A549 (cell line): ENCODE data around the gene TCHP. TPM values are rescaled to one million over a fixed set of nuclear protein-coding genes. Genes with fewer than 3 reads are reported as not detected.

Experiments
- ATAC-seq, 2 experiments: fragments of 200-7000 bp in 1 of 2; fragments of >200 bp in 1 of 2; cut with Nextera tagmentation in 1 of 2; cut with Tn5 transposase in 1 of 2; 3 replicates each; pipeline versions ENCODE4 v1.8.0 to v1.9.1; 2018 to 2020; ENCODE audit warnings: mild to moderate bottlenecking in 1 of 2, moderate library complexity in 1 of 2
- CTCF ChIA-PET: fragments of 300-600 bp; sonication (Branson Sonifier 250); formaldehyde crosslinking; extraction: SDS; loops from one replicate; lab custom pipeline; 2021; ENCODE audit warnings: antibody characterized with exemption, inconsistent platforms; lab: Yijun Ruan, JAX
- POLR2A ChIA-PET: fragments of 350-600 bp; formaldehyde crosslinking; extraction: SDS; loops from one replicate; lab custom pipeline; 2021; ENCODE audit warnings: antibody characterized with exemption, inconsistent platforms; lab: Yijun Ruan, JAX
- DNase-seq, 2 experiments: peaks; one replicate each; pipeline versions ENCODE4 v3.0.0 to v3.0.0-alpha.2; 2011 to 2016; ENCODE audit warnings: low read depth in 1 of 2, low spot score in 1 of 2
- FAIRE-seq: peaks from 2 replicates; lab custom pipeline; 2011; peaks lifted over from hg19 to GRCh38; lab: Jason Lieb, UNC
- H3K27ac ChIP-seq, 2 experiments: fragments of >200 bp; sonication (Bioruptor Twin); formaldehyde crosslinking; 3 replicates each; pipeline ENCODE4 v1.5.1; 2016 to 2017
- H3K4me1 ChIP-seq: fragments of >200 bp; sonication (Bioruptor Twin); formaldehyde crosslinking; 3 replicates; pipeline ENCODE4 v1.6.1; 2016
- H3K4me2 ChIP-seq: fragments of >200 bp; sonication (Bioruptor Twin); formaldehyde crosslinking; 3 replicates; pipeline ENCODE4 v1.6.1; 2016
- H3K4me3 ChIP-seq: fragments of >200 bp; sonication (Bioruptor Twin); formaldehyde crosslinking; 3 replicates; pipeline ENCODE4 v1.5.1; 2016
- H3K9me3 ChIP-seq: fragments of >200 bp; sonication (Bioruptor Twin); formaldehyde crosslinking; 3 replicates; pipeline ENCODE4 v1.6.1; 2016
- BHLHE40 ChIP-seq: IDR thresholded peaks from 2 replicates; pipeline ENCODE4 v1.6.1; 2012; ENCODE audit warnings: low read depth, low read length, inconsistent platforms
- EHMT2 ChIP-seq: fragments of 200-600 bp; sonication (generic); IDR thresholded peaks from 2 replicates; pipeline ENCODE4 v1.6.1; 2016; ENCODE audit warnings: antibody characterized with exemption, low read depth, mild to moderate bottlenecking, moderate library complexity
- FOSB ChIP-seq: fragments of 250-450 bp; sonication (Bioruptor Pico); IDR thresholded peaks from 2 replicates; pipeline ENCODE4 v1.5.0; 2020; ENCODE audit warnings: mild to moderate bottlenecking, moderate library complexity
- FOSL2 ChIP-seq, 2 experiments: fragments of 450-650 bp in 1 of 2; fragments of >200 bp in 1 of 2; sonication (Bioruptor Twin) in 1 of 2; formaldehyde crosslinking; IDR thresholded peaks; 2 replicates each; pipeline versions ENCODE4 v1.5.0 to v1.6.1; 2016 to 2020; ENCODE audit warnings: mild to moderate bottlenecking in 1 of 2, moderate library complexity in 1 of 2
- FOXS1 ChIP-seq: fragments of 250-450 bp; sonication (Bioruptor Pico); IDR thresholded peaks from 2 replicates; pipeline ENCODE4 v1.5.0; 2020; ENCODE audit warnings: mild to moderate bottlenecking, moderate library complexity
- HEYL ChIP-seq: fragments of 250-450 bp; sonication (Bioruptor Pico); IDR thresholded peaks from 2 replicates; pipeline ENCODE4 v1.8.0; 2021; ENCODE audit warnings: mild to moderate bottlenecking, moderate library complexity
- HOXA7 ChIP-seq: fragments of 250-450 bp; sonication (Bioruptor Pico); IDR thresholded peaks from 2 replicates; pipeline ENCODE4 v1.5.0; 2020; ENCODE audit warnings: mild to moderate bottlenecking, moderate library complexity
- KDM5A ChIP-seq: fragments of 200-600 bp; sonication (generic); IDR thresholded peaks from 2 replicates; pipeline ENCODE4 v1.6.1; 2016; ENCODE audit warnings: antibody characterized with exemption, mild to moderate bottlenecking
- MAZ ChIP-seq: fragments of 150-350 bp; IDR thresholded peaks from 2 replicates; pipeline ENCODE4 v1.6.1; 2014; ENCODE audit warnings: antibody characterized with exemption, low read depth, low read length, borderline replicate concordance
- MYC ChIP-seq: IDR thresholded peaks from 2 replicates; pipeline ENCODE4 v1.6.1; 2012; ENCODE audit warnings: mild to moderate bottlenecking, inconsistent platforms, low read length, improper control_type of control experiment, borderline replicate concordance
- POLR2A ChIP-seq: IDR thresholded peaks from 2 replicates; pipeline ENCODE4 v1.6.1; 2012; ENCODE audit warnings: mild to moderate bottlenecking, low read length
- RFX5 ChIP-seq: fragments of 450-650 bp; IDR thresholded peaks from 2 replicates; pipeline ENCODE4 v1.7.1; 2014; ENCODE audit warnings: antibody characterized with exemption, mild to moderate bottlenecking, moderate library complexity
- SMC3 ChIP-seq: fragments of >200 bp; sonication (Bioruptor Twin); formaldehyde crosslinking; IDR thresholded peaks from 3 replicates; pipeline ENCODE4 v1.6.1; 2018; ENCODE audit warnings: inconsistent platforms
- SREBF2 ChIP-seq: fragments of 450-650 bp; IDR thresholded peaks from 2 replicates; pipeline ENCODE4 v1.6.1; 2014; ENCODE audit warnings: mild to moderate bottlenecking, moderate library complexity
- TP53 ChIP-seq: fragments of 250-450 bp; sonication (Bioruptor Pico); IDR thresholded peaks from 2 replicates; pipeline ENCODE4 v1.5.0; 2021; ENCODE audit warnings: mild to moderate bottlenecking, moderate library complexity
- ZC3H11A ChIP-seq: fragments of 450-650 bp; IDR thresholded peaks from 2 replicates; pipeline ENCODE4 v1.6.1; 2014; ENCODE audit warnings: antibody characterized with exemption, mild to moderate bottlenecking
- ZFP36 ChIP-seq: fragments of 450-650 bp; IDR thresholded peaks from 2 replicates; pipeline ENCODE4 v1.6.1; 2014; ENCODE audit warnings: borderline replicate concordance; ENCODE audit not compliant: partially characterized antibody
- WGBS: methylation state at CpG from one replicate; pipeline ENCODE4 v1.1.6; 2017; ENCODE audit errors: missing lambda C conversion rate; 5-methylcytosine and 5-hydroxymethylcytosine counted together
- polyA plus RNA-seq, 4 experiments: library from polyadenylated mRNA; depleted of rRNA in 3 of 4; stranded (reverse); fragments of >200 nt; fragmentation: RNase III in 1 of 4; extraction: RNeasy Plus Mini Kit Qiagen cat#74134 plus additional on column Dnase treatment in 1 of 4; gene quantifications; 2 replicates in 3 of 4; 3 replicates in 1 of 4; pipeline ENCODE4 v1.2.3, GENCODE V29; 2011 to 2017
- TF ChIP-seq, protein P1 (sequence below): fragments of >200 bp; sonication (Bioruptor Twin); formaldehyde crosslinking; IDR thresholded peaks from 2 replicates; pipeline ENCODE4 v1.6.1; 2016
- TF ChIP-seq, protein P2 (sequence below): fragments of >200 bp; sonication (Bioruptor Twin); formaldehyde crosslinking; IDR thresholded peaks from 3 replicates; pipeline ENCODE4 v1.5.1; 2016
- TF ChIP-seq, protein P3 (sequence below): fragments of 250-450 bp; sonication (Bioruptor Pico); IDR thresholded peaks from 2 replicates; pipeline ENCODE4 v1.5.0; 2021; ENCODE audit warnings: mild to moderate bottlenecking, moderate library complexity, borderline replicate concordance
- TF ChIP-seq, protein P4 (sequence below): fragments of >200 bp; sonication (Bioruptor Twin); formaldehyde crosslinking; IDR thresholded peaks from 3 replicates; pipeline ENCODE4 v1.6.1; 2016
- TF ChIP-seq, protein P5 (sequence below): fragments of 150-350 bp; IDR thresholded peaks from 2 replicates; pipeline ENCODE4 v1.6.1; 2014; ENCODE audit warnings: low read depth, mild to moderate bottlenecking, low read length
- TF ChIP-seq, protein P6 (sequence below): IDR thresholded peaks from 2 replicates; pipeline ENCODE4 v1.6.1; 2012

TCHP gene
- polyA plus RNA-seq, 2 of the 4 experiments (the other 2 are of a cell fraction), result 18.4 to 33.4 TPM

DNA sequence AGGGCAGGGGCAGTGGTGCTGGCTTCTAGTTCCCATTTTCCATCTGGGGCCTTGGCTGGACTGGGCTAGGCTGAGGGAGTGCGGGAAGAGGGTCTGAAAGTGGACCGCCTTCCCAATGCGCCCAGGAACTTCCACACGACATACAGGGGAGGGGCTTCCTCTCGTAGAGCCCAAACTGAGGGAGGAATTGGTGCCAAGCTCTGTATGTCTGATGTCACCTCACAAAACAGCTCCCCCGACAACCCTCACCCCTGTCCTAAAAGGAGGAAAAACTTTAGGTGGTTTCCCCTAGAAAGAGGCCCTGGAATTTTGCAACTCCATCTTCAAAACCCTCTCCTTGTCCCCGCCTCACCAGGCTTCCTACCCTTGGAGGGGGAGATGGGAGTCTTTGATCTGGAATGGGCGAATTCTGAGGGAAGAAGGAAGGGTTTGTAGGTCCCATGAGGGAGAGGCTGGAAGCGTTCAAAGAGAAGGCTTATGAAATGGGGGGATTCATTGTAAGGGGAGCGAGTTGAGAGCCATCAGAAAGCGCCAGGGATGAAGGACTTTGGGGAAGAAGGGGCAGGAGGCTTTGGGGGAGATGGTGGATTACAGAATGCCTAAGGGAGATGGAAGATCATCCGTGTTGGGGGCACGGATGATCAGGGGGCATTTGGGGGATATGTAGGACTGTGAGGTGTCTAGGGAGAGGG is 20.6 kb upstream of the TCHP start:
- TF ChIP-seq, protein P1, sequence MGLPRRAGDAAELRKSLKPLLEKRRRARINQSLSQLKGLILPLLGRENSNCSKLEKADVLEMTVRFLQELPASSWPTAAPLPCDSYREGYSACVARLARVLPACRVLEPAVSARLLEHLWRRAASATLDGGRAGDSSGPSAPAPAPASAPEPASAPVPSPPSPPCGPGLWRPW, result no peak
- TF ChIP-seq BHLHE40 (no peak), FOSL2 (IDR thresholded peaks at IDR 0.05) (no peak), FOSL2 (CRISPR knock-in tag; IDR thresholded peaks at IDR 0.05) (no peak)
- TF ChIP-seq, protein P2, sequence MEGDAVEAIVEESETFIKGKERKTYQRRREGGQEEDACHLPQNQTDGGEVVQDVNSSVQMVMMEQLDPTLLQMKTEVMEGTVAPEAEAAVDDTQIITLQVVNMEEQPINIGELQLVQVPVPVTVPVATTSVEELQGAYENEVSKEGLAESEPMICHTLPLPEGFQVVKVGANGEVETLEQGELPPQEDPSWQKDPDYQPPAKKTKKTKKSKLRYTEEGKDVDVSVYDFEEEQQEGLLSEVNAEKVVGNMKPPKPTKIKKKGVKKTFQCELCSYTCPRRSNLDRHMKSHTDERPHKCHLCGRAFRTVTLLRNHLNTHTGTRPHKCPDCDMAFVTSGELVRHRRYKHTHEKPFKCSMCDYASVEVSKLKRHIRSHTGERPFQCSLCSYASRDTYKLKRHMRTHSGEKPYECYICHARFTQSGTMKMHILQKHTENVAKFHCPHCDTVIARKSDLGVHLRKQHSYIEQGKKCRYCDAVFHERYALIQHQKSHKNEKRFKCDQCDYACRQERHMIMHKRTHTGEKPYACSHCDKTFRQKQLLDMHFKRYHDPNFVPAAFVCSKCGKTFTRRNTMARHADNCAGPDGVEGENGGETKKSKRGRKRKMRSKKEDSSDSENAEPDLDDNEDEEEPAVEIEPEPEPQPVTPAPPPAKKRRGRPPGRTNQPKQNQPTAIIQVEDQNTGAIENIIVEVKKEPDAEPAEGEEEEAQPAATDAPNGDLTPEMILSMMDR, result no peak
- ChIA-PET POLR2A (no interaction called here), CTCF (interaction anchor here (0.7 to 4.3 kb wide), 7 partner anchors 12 to 282 kb away, joined by 3 to 26 read pairs (median 3); no protein-coding TSS in a partner anchor)
- no peak for DNase-seq
- Histone ChIP-seq H3K27ac (peak overlapping the region; percentile 82 to 90), H3K4me1 (peaks cover 40% of the 10 kb centered on the region), H3K4me3 (peak overlapping the region; percentile 81), H3K4me2 (peak overlapping the region; percentile 79), H3K9me3 (no peaks in the 10 kb centered on the region)
- 48% methylated on average over 13 of the region's 13 CpGs for WGBS
- FAIRE-seq, result no peak
- ATAC-seq, result no peak

DNA sequence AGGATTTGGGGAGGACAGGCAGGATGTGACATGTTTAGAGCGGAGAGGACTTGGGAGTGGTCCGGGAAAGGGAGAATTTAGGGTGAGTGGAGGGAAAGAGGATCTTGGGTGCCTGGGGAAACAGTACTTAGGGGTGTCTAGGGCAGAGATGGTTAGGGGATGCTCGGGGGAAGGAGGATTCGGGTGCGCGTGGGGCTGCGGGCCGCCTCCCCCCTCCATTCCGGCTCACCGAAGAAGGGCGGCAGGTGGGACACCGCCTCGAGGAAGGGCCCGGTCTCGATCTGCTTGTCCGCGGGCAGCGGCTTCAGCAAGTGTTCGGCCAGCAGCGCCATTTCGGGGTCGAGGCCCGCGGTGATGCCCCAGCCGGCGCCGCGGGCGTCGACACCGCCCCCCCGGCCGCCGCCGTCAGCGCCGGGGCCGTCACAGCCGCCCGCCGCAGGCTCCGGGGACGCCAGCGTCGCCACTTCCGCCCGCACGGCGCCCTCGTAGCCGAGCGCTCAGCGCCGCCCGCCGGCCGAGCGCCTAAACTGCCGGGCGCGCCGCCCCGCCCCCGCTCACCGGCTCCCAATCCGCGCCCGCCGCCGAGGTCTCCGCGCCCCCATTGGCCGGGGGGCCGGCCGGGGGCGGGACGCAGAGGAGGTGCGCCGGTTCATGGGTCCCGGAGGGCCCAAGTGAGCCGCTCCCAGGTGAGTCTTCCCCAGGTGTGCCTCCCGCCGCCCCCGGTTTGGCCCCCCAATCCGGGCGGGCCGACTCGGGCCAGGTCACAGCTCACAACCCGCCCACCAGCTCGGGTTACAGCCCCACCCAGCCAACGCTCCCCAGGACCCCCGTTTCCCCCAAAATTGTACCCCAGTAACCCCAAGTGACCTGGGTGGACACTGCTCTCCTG is 19.8 kb upstream of the TCHP start, which contains the start of gene GLTP:
Gene GLTP (minus strand): TSS at position 499 of the 889 bp plus-strand sequence. CDS start 167 bp downstream, at position 332.
- Histone ChIP-seq H3K4me1 (peaks cover 43% of the 10 kb centered on the region), H3K4me3 (peak within 1 kb of the TSS; percentile 81), H3K4me2 (peak within 1 kb of the TSS; percentile 99), H3K27ac (peak within 1 kb of the TSS; percentile 82 to 90), H3K9me3 (no peaks in the 10 kb centered on the region)
- CTCF ChIA-PET, result interaction anchor here (1.0 to 6.9 kb wide), 7 partner anchors 13 to 75 kb away, joined by 3 to 52 read pairs (median 8); no protein-coding TSS in a partner anchor
- WGBS, result under 1% methylated on average over 68 of the region's 92 CpGs
- DNase-seq (peak; percentile 78 to 88), FAIRE-seq (no peak), ATAC-seq (peak; percentile 94)
- POLR2A ChIA-PET, result no interaction called here
- TF ChIP-seq SMC3 (peak; percentile 87), FOSB (no peak), RFX5 (no peak), ZC3H11A (no peak), HOXA7 (CRISPR knock-in tag) (no peak), MAZ (no peak), SREBF2 (no peak), FOXS1 (CRISPR knock-in tag) (no peak), EHMT2 (no peak), TP53 (CRISPR knock-in tag) (no peak), MYC (no peak), POLR2A (peak; percentile 30; the same call in 1 of the 2 replicates), ZFP36 (no peak), HEYL (no peak), KDM5A (no peak)
- TF ChIP-seq, protein P3, sequence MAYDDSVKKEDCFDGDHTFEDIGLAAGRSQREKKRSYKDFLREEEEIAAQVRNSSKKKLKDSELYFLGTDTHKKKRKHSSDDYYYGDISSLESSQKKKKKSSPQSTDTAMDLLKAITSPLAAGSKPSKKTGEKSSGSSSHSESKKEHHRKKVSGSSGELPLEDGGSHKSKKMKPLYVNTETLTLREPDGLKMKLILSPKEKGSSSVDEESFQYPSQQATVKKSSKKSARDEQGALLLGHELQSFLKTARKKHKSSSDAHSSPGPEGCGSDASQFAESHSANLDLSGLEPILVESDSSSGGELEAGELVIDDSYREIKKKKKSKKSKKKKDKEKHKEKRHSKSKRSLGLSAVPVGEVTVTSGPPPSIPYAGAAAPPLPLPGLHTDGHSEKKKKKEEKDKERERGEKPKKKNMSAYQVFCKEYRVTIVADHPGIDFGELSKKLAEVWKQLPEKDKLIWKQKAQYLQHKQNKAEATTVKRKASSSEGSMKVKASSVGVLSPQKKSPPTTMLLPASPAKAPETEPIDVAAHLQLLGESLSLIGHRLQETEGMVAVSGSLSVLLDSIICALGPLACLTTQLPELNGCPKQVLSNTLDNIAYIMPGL, result no peak
- TF ChIP-seq, protein P2, result peak; percentile 89
- TF ChIP-seq, protein P4, sequence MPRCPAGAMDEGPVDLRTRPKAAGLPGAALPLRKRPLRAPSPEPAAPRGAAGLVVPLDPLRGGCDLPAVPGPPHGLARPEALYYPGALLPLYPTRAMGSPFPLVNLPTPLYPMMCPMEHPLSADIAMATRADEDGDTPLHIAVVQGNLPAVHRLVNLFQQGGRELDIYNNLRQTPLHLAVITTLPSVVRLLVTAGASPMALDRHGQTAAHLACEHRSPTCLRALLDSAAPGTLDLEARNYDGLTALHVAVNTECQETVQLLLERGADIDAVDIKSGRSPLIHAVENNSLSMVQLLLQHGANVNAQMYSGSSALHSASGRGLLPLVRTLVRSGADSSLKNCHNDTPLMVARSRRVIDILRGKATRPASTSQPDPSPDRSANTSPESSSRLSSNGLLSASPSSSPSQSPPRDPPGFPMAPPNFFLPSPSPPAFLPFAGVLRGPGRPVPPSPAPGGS, result 0 out of 3 replicates have a peak, but pooled peaks have one; percentile 34
- TF ChIP-seq, protein P5, sequence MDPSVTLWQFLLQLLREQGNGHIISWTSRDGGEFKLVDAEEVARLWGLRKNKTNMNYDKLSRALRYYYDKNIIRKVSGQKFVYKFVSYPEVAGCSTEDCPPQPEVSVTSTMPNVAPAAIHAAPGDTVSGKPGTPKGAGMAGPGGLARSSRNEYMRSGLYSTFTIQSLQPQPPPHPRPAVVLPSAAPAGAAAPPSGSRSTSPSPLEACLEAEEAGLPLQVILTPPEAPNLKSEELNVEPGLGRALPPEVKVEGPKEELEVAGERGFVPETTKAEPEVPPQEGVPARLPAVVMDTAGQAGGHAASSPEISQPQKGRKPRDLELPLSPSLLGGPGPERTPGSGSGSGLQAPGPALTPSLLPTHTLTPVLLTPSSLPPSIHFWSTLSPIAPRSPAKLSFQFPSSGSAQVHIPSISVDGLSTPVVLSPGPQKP, result no peak
- TF ChIP-seq, protein P1, result no peak
- TF ChIP-seq, protein P6, sequence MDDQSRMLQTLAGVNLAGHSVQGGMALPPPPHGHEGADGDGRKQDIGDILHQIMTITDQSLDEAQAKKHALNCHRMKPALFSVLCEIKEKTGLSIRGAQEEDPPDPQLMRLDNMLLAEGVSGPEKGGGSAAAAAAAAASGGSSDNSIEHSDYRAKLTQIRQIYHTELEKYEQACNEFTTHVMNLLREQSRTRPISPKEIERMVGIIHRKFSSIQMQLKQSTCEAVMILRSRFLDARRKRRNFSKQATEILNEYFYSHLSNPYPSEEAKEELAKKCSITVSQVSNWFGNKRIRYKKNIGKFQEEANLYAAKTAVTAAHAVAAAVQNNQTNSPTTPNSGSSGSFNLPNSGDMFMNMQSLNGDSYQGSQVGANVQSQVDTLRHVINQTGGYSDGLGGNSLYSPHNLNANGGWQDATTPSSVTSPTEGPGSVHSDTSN, result no peak
